IPS-20b (cell line): ENCODE data around the gene GUCY2C.

Source experiments
- H3K27ac ChIP-seq: one replicate; pipeline ENCODE4 v1.5.1; 2013; ENCODE audit warnings: low read length
- H3K27me3 ChIP-seq: 2 replicates; pipeline ENCODE4 v1.6.1; 2013; ENCODE audit warnings: mild to moderate bottlenecking, low read length, inconsistent platforms; ENCODE audit not compliant: insufficient read depth
- H3K36me3 ChIP-seq: 2 replicates; pipeline ENCODE4 v1.6.1; 2013; ENCODE audit warnings: low read depth, mild to moderate bottlenecking, inconsistent platforms, low read length, moderate library complexity; ENCODE audit not compliant: insufficient read depth
- H3K4me1 ChIP-seq: 2 replicates; pipeline ENCODE4 v1.6.1; 2013; ENCODE audit warnings: mild to moderate bottlenecking, control low read depth, inconsistent platforms, low read length, moderate library complexity; ENCODE audit not compliant: insufficient read depth
- H3K4me3 ChIP-seq: 2 replicates; pipeline ENCODE4 v1.5.1; 2013; ENCODE audit warnings: mild to moderate bottlenecking, low read length, inconsistent platforms
- H3K9ac ChIP-seq: 2 replicates; pipeline ENCODE4 v1.6.1; 2013; ENCODE audit warnings: low read depth, mild to moderate bottlenecking, inconsistent platforms, low read length, moderate library complexity
- H3K9me3 ChIP-seq: 2 replicates; pipeline ENCODE4 v1.6.1; 2013; ENCODE audit warnings: mild to moderate bottlenecking, low read depth, low read length, inconsistent platforms; ENCODE audit not compliant: insufficient read depth

Gene GUCY2C

GRCh38 chr12:14619741-14620501 is 76.5 kb downstream of the GUCY2C start:
- Histone ChIP-seq H3K27ac (no peak overlapping the region), H3K9me3 (no peaks in the 10 kb centered on the region), H3K27me3 (no peaks in the 10 kb centered on the region), H3K4me3 (no peak overlapping the region), H3K9ac (no peak overlapping the region), H3K4me1 (no peaks in the 10 kb centered on the region), H3K36me3 (no peaks in the 10 kb centered on the region)

DNA sequence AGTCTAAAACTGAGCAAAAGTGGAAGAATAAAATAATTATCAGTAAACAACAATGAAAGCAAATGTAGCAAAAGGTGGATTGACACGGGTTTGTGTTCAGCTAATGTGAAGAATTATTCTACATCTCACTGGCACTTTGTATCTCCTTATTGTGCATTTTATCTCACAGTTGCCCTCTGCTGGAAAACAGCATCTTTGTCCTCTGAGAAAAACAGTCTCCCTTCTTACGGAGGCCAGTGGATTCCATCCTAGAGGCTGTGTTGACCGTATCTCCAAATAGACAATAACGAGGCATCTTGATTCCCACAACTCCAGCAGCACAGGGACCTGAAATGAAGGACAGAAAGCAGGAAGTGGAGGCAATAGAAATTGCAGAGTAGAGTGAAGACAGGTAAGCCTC is 77.4 kb downstream of the GUCY2C start:
- Histone ChIP-seq H3K9me3 (no peaks in the 10 kb centered on the region), H3K4me1 (no peaks in the 10 kb centered on the region), H3K9ac (no peak overlapping the region), H3K27ac (no peak overlapping the region), H3K4me3 (no peak overlapping the region), H3K36me3 (no peaks in the 10 kb centered on the region), H3K27me3 (no peaks in the 10 kb centered on the region)

DNA sequence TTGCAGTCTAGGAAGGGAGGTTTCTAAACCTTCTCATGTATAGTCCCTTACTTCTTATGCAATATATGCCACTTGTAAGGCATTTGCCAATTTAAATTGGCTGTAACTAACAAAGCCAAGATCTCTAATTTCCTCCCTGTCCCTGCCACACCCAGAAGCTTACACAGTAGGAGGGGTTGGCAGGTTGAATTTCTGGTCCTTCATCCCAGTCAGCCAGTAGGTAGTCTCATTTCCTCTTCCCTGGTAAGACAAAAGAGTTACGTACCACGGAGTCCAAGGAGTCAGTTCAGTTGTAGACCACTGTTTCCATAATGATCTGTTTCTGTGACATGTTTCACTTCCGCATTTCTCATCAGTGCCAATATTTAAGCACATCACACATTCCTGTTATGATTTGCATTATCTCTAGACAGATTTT is 81.7 kb downstream of the GUCY2C start:
- Histone ChIP-seq H3K27ac (no peak overlapping the region), H3K9me3 (no peaks in the 10 kb centered on the region; the same call in 1 of the 2 replicates), H3K4me1 (no peaks in the 10 kb centered on the region), H3K27me3 (no peaks in the 10 kb centered on the region), H3K4me3 (no peak overlapping the region), H3K9ac (no peak overlapping the region), H3K36me3 (no peaks in the 10 kb centered on the region)

DNA sequence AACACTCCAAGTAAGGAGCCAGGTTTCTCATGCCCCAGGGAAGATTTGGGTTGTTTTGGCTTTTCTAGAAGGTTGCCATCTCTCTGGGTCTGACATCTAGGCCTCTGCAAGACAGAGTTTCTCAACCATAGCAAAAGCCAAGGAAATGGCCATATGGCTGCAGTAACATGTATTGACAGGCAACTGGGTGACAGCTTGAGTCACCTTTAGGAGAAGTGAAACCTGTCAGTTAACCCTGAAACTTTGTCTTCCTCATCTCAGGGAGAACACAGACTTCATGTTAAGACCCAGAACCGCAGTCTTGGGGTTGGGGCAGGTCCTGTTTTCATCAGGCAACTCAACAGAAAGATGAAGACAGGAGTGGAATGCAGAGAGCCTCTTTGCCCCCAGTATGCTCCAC is 82.7 kb downstream of the GUCY2C start:
- H3K36me3 ChIP-seq: no peaks in the 10 kb centered on the region
- H3K9ac ChIP-seq: no peak overlapping the region
- no peaks in the 10 kb centered on the region; the same call in 1 of the 2 replicates for H3K9me3 ChIP-seq
- no peaks in the 10 kb centered on the region for H3K4me1 ChIP-seq
- H3K4me3 ChIP-seq: no peak overlapping the region
- no peaks in the 10 kb centered on the region for H3K27me3 ChIP-seq
- H3K27ac ChIP-seq: no peak overlapping the region

DNA sequence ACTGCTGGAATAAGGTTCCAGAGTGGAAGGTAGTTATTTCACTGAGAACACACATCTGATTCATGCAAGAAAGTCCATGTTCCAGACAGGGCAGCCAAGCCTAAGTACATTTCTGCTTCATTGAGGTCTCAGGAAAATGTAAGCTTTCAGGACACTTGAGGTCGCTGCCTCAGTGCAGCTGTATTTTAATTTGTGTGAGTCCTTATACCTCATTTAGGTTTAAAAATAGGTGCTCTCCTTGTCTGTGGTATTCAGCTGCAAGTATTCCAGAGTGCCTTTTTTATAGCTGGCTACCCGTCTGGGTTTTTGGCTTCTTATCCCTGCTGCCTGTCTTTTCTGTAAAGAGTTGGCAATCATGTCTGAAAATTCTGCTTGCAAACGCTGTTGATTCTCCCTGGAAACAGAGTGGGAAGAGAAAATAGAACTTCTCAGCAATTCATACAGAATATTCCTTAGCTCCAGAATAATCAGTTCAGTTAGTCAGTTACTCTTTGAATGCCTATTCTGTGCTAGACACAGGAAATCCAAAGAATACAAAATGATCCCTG is 83.4 kb downstream of the GUCY2C start:
- peaks cover 1% of the 10 kb centered on the region; the same call in 1 of the 2 replicates for H3K9me3 ChIP-seq
- no peaks in the 10 kb centered on the region for H3K36me3 ChIP-seq
- no peaks in the 10 kb centered on the region for H3K27me3 ChIP-seq
- no peaks in the 10 kb centered on the region for H3K4me1 ChIP-seq
- no peak overlapping the region for H3K9ac ChIP-seq
- no peak overlapping the region for H3K4me3 ChIP-seq
- no peak overlapping the region for H3K27ac ChIP-seq

GRCh38 chr12:14612250-14612649 is 84.1 kb downstream of the GUCY2C start:
- peaks cover 6% of the 10 kb centered on the region; the same call in 1 of the 2 replicates for H3K9me3 ChIP-seq

GRCh38 chr12:14611640-14612203 is 84.7 kb downstream of the GUCY2C start:
- H3K27me3 ChIP-seq: no peaks in the 10 kb centered on the region
- no peak overlapping the region for H3K4me3 ChIP-seq
- H3K9ac ChIP-seq: no peak overlapping the region
- H3K36me3 ChIP-seq: no peaks in the 10 kb centered on the region
- H3K9me3 ChIP-seq: peaks cover 6% of the 10 kb centered on the region; the same call in 1 of the 2 replicates
- H3K27ac ChIP-seq: no peak overlapping the region
- H3K4me1 ChIP-seq: no peaks in the 10 kb centered on the region

More at GRCh38 chr12:14612250-14612649, 84.1 kb downstream of the GUCY2C start:
- H3K4me1 ChIP-seq: no peaks in the 10 kb centered on the region
- no peaks in the 10 kb centered on the region for H3K27me3 ChIP-seq
- H3K4me3 ChIP-seq: no peak overlapping the region
- H3K9ac ChIP-seq: no peak overlapping the region
- no peaks in the 10 kb centered on the region for H3K36me3 ChIP-seq
- H3K27ac ChIP-seq: no peak overlapping the region

DNA sequence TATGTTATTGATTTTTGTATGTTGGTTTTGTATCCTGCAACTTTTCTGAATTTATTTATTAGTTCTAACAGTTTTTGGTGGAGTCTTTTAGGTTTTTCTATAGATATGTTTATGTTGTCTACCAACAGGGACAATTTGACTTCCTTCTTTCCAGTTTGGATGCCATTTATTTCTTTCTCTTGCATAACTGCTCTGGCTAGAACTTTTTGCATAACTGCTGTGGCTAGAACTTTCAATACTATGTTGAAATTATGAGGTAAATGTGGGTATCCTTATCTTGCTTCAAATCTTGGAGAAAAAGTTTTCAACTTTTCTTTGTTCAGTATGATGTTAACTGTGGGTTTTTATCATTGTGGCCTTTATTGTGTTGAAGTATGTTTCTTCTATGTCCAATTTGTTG is 88.8 kb downstream of the GUCY2C start:
- peaks cover 20% of the 10 kb centered on the region for H3K9me3 ChIP-seq
- H3K36me3 ChIP-seq: no peaks in the 10 kb centered on the region
- no peak overlapping the region for H3K9ac ChIP-seq

DNA sequence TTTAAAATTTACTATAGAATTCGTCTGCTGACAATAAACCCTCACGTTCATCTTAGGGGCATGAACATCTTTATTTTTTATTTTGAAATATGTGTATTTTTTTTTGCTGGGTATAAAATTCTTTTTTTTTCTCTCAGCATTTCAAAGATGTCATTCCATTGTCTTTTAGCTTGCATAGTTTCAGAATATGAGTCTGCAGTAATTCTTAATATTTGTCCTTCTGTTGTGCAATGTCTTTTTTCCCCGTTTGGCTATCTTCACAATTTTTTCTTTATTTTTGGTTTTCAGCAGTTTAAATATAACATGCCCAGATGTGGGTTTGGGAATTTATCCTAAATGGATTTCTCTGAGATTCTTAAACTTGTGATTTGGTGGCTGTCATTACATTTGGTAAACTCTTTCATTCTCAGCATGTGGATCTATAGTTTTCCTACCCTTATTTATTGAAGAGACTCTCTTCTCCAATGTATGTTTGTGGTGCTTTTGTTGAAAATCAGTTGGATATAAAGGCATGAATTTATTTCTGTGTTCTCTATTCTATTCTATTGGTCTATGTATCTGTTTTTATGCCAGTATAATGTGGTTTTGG is 90.9 kb downstream of the GUCY2C start:
- Histone ChIP-seq H3K27ac (no peak overlapping the region), H3K36me3 (no peaks in the 10 kb centered on the region), H3K4me3 (no peak overlapping the region), H3K4me1 (no peaks in the 10 kb centered on the region), H3K27me3 (no peaks in the 10 kb centered on the region), H3K9me3 (peaks cover 20% of the 10 kb centered on the region), H3K9ac (no peak overlapping the region)

More for the DNA sequence above, 88.8 kb downstream of the GUCY2C start:
- Histone ChIP-seq H3K27me3 (no peaks in the 10 kb centered on the region), H3K27ac (no peak overlapping the region), H3K4me3 (no peak overlapping the region), H3K4me1 (no peaks in the 10 kb centered on the region)

- Histone ChIP-seq H3K27me3 (no peaks in the 10 kb centered on the region), H3K27ac (no peak overlapping the region), H3K4me1 (no peaks in the 10 kb centered on the region), H3K36me3 (no peaks in the 10 kb centered on the region), H3K9me3 (peaks cover 15% of the 10 kb centered on the region), H3K4me3 (no peak overlapping the region), H3K9ac (no peak overlapping the region)
These were observed 94.5 kb downstream of the GUCY2C start for GRCh38 chr12:14601692-14602478.

DNA sequence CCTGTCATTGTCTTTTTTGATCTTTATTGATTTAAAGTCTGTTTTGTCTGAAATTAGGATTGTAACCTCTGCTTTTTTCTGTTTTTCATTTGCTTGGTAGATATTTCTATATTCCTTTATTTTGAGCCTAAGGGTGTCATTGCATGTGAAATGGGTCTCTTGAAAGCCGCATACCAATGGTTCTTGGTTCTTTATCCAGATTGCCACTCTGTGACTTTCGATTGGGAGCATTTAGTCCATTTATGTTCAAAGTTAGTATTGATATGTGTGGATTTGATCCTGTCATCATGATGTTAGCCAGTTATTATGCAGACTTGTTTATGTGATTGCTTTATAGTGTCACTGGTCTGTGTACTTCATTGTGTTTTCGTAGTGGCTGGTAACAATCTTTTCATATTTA is 98.9 kb downstream of the GUCY2C start:
- Histone ChIP-seq H3K4me3 (no peak overlapping the region), H3K27ac (no peak overlapping the region), H3K27me3 (no peaks in the 10 kb centered on the region), H3K9ac (no peak overlapping the region), H3K9me3 (no peaks in the 10 kb centered on the region), H3K36me3 (no peaks in the 10 kb centered on the region), H3K4me1 (no peaks in the 10 kb centered on the region)
